ENCODE data around the gene PDE4D.

- TF ChIP-seq POLR2AphosphoS5 (IDR thresholded peaks at IDR 0.05; ENCODE audit: insufficient read depth, low read depth, low read length) (no peak), MYC (IDR thresholded peaks at IDR 0.05; ENCODE audit: low read depth, low read length) (no peak), JUN (IDR thresholded peaks at IDR 0.05; ENCODE audit: borderline replicate concordance, insufficient read depth, insufficient read length, low read depth) (no peak)
- TF ChIP-seq, protein P1, sequence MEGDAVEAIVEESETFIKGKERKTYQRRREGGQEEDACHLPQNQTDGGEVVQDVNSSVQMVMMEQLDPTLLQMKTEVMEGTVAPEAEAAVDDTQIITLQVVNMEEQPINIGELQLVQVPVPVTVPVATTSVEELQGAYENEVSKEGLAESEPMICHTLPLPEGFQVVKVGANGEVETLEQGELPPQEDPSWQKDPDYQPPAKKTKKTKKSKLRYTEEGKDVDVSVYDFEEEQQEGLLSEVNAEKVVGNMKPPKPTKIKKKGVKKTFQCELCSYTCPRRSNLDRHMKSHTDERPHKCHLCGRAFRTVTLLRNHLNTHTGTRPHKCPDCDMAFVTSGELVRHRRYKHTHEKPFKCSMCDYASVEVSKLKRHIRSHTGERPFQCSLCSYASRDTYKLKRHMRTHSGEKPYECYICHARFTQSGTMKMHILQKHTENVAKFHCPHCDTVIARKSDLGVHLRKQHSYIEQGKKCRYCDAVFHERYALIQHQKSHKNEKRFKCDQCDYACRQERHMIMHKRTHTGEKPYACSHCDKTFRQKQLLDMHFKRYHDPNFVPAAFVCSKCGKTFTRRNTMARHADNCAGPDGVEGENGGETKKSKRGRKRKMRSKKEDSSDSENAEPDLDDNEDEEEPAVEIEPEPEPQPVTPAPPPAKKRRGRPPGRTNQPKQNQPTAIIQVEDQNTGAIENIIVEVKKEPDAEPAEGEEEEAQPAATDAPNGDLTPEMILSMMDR (IDR thresholded peaks at IDR 0.05; ENCODE audit: extremely low read depth in 1 of 2, insufficient read depth in 1 of 2, low read depth in 1 of 2, low read length in 2 of 2) = no peak
Observed at GRCh38 chr5:59727186-59727585, 166.3 kb downstream of the PDE4D start.

Data from endothelial cell of umbilical vein (primary cell).